ENCODE results near the gene TMEM165. TPM values are rescaled to one million over a fixed set of nuclear protein-coding genes. Genes with fewer than 3 reads are reported as not detected.
"Not testable (repeated sequence)": the region's sequence is repeated elsewhere in the genome, so short reads cannot be mapped to it uniquely, and the experiment has no call there.

Gene TMEM165, protein sequence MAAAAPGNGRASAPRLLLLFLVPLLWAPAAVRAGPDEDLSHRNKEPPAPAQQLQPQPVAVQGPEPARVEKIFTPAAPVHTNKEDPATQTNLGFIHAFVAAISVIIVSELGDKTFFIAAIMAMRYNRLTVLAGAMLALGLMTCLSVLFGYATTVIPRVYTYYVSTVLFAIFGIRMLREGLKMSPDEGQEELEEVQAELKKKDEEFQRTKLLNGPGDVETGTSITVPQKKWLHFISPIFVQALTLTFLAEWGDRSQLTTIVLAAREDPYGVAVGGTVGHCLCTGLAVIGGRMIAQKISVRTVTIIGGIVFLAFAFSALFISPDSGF
- 87.8 and 127 TPM in 2 replicates for total RNA-seq (2014; rRNA removed; shearing (Covaris generic))

DNA sequence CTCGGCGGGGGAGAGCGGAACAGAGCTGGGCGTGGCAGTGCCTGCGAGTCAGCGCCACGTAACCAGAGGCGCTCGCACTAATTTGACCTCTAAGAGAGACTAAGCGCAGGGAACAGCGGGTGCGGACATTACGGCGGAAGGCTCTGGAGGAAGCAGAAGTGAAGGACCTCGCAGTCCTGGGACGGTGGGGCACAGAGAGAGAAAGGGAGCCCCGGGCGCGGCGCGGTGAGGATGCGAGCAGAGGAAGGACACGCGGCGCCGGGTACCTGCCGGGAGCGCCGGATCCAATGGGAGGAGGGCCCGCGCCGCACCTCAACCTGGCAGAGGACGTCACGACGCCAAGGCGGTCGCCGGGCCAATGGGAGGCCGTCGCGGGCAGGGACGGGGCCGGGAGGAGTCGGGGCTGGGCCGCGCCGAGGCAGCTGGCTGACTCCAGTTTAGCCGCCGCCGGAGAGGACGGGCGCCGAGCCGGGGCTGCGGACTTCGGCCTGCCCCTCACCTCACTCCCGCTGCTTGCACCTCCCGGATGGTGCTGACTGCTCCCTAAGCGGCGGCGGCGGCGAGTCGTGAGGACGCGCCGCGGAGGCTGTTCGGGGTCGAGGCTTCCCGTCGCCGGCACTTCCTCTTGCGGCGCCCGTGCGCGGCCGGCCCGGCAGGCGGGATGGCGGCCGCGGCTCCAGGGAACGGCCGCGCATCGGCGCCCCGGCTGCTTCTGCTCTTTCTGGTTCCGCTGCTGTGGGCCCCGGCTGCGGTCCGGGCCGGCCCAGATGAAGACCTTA is at the start of gene TMEM165:
Gene TMEM165 (plus strand): TSS at position 429 of the 779 bp plus-strand sequence. CDS start 233 bp downstream, at position 662.
- peak; percentile 90 for DNase-seq (ENCODE audit: low spot score)
- in situ Hi-C loops (cut with HindIII; ENCODE audit: low sequenced_read_pairs), result no loop called here

DNA sequence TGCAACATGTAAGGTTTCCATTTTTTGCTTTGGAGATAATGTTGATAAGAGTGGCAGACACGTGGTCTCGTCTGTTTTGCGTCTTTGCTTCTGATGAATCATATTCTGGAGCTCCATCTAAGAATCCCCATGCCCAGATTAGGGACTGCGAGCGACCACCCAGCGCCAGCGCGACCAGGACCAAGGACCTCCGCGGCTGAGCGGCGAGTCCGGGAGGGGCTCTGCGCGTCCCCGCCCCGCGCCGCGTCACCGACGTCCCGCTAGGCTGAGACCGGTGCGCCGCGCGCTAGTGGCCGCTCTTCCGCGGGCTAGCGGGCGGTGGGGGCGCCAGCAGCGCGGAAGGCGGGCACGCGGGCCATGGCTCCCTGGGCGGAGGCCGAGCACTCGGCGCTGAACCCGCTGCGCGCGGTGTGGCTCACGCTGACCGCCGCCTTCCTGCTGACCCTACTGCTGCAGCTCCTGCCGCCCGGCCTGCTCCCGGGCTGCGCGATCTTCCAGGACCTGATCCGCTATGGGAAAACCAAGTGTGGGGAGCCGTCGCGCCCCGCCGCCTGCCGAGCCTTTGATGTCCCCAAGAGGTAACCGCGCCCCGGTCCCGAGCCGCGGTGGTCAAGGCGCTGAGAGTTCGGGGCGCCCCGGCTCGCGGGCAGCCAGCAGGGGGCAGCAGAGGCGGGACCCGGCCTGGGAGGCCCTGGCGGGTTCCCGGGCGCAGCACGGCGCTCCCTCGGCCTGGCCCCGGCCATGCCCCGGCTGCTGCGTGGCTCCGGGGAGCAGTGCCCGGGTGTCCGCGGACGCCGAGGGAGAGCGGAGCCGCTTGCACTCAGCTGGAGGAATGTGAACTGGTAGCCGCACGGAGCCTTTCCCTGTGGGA is 49.5 kb upstream of the TMEM165 start, which contains the start of gene SRD5A3:
Gene SRD5A3 (plus strand): TSS at position 263 of the 871 bp plus-strand sequence. CDS start 95 bp downstream, at position 358.
- DNase-seq (ENCODE audit: low spot score), result peak; percentile 77
- in situ Hi-C loops (cut with HindIII; ENCODE audit: low sequenced_read_pairs), result no loop called here

DNA sequence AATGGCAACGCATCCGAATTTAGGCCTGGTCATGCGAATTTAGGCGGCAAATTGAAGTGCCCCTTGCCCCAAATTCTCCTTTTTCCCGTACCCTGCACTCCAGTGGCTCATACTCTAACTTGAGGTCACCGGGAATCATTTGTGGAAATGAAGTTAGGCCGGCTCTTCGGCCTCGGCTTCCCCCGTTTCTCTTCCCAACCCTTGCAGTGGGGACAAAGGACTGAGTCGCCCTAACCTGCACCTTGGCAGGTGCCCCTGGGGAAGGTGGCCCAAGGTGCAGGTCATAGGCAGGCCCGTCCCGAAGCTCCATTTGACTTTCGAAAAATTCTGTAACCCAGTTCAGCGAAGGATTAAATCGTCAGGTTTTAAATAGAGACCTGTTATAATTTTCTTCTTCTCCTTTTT is 48.9 kb upstream of the TMEM165 start:
- in situ Hi-C loops (cut with HindIII; ENCODE audit: low sequenced_read_pairs), result no loop called here
- peak; percentile 37 for DNase-seq (ENCODE audit: low spot score)

DNA sequence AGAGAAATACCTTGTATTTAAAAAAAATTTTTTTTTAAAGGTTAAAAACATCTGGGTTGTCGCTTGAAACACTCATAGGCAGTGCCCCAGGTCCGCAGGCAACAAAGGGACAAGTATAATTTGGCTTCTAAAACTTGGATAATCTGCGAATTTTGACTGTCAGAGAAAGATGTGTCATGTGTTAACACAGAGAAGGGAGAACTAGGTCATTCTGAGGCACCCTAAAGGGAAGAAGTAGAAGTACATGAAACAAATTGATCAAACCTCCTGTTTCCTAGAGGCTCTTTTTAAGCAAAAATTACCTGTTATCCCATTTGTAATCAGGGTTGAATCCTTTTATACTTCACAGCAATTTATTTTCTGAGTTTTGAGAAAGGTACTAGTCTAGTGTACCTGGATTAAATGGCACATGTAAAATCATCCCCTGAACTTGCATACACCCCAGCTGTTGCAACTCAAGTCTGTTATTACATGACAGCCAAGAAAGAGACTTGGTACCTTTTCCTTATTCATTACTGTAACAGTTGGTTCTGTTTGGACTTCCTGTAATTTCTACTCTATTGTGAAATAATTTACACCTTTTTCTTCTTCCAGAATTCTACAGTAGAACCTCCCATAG is 48.0 kb upstream of the TMEM165 start:
- in situ Hi-C loops (cut with HindIII; ENCODE audit: low sequenced_read_pairs), result no loop called here
- peak; percentile 11 for DNase-seq (ENCODE audit: low spot score)

DNA sequence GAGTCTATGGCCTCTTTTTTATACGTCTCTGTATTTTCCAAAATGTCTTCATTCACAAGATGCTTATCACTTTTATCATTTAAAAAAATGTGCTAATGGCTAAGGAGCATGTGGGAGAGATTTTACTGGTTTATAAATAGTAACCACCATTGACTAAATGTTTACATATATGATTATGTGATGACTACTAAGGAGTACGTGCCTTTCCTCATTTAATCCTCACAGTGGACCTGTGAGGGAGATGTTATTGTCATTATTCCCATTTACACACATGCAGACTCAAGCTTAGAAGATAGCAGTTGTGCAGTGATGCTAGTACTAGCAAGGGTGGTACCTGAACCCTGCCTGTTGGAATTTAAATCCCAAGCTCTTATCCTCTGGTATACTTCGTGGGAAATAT is 47.3 kb upstream of the TMEM165 start:
- in situ Hi-C loops (cut with HindIII; ENCODE audit: low sequenced_read_pairs), result no loop called here
- no peak for DNase-seq (ENCODE audit: low spot score)

DNA sequence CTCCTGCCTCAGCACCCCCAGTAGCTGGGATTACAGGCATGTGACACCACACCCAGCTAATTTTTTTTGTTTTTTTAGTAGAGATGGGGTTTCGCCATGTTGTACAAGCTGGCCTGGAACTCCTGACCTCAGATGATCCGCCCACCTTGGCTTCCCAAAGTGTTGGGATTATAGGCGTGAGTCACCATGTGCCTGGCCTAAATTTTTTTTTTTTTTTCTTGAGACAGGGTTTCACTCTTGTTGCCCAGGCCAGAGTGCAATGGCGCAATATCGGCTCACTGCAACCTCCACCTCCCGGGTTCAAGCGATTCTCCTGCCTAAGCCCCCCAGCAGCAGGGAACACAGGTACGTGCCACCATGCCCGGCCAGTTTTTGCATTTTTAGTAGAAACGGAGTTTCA is 44.9 kb upstream of the TMEM165 start:
- in situ Hi-C loops (cut with HindIII; ENCODE audit: low sequenced_read_pairs); DNase-seq (ENCODE audit: low spot score): not testable (repeated sequence)

DNA sequence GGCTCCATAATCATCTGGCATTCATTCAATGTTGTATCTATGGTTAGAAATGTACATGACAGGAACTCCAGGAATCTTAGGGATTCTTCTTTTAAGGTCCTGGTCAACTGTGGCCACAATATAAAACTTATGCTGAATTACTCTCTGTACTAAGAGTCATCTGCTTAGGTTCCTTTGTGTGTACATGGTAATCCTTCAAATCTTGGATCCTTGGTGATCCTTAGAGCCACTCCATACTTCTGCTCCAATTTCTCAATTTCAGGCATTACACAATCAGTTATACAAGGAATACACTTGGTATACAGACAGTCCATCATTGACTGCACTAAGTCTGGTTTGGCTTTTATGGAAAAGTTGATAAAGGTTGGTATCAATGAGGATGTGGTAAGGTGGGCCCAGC is 43.9 kb upstream of the TMEM165 start:
- DNase-seq (ENCODE audit: low spot score), result no peak
- in situ Hi-C loops (cut with HindIII; ENCODE audit: low sequenced_read_pairs), result no loop called here

DNA sequence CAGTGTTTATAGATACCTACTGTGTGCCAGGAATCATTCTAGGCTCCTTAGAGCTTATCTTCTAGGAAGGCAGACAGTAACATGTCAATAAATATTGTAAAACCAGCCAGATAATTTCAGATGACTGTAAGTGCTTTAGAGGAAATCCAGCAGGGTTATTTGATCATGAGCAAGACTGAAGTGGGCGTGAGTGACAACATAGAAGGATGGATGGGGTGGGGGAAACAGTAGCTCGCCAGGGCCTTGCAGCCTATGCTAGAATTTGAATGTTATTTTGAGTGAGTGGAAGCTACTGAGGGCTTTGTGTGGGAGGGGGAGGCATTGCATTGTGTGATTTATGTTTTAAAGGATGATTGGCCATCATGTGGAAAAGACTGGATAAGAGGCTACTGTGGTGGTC is 43.0 kb upstream of the TMEM165 start:
- DNase-seq (ENCODE audit: low spot score), result no peak
- in situ Hi-C loops (cut with HindIII; ENCODE audit: low sequenced_read_pairs), result no loop called here

DNA sequence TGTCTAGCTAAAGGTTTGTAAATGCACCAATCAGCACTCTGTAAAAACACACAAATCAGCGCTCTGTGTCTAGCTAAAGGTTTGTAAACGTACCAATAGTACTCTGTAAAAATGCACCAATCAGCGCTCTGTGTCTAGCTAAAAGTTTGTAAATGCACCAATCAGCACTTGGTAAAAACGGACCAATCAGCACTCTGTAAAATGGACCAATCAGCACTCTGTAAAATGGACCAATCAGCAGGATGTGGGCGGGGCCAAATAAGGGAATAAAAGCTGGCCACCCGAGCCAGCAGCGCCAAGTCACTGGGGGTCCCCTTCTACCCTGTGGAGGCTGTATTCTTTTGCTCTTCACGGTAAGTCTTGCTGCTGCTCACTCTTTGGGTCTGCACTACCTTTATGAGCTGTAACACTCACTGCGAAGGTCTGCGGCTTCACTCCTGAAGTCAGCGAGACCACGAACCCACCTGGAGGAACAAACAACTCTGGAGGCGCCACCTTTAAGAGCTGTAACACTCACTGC is 42.5 kb upstream of the TMEM165 start:
- in situ Hi-C loops (cut with HindIII; ENCODE audit: low sequenced_read_pairs); DNase-seq (ENCODE audit: low spot score): not testable (repeated sequence)

DNA sequence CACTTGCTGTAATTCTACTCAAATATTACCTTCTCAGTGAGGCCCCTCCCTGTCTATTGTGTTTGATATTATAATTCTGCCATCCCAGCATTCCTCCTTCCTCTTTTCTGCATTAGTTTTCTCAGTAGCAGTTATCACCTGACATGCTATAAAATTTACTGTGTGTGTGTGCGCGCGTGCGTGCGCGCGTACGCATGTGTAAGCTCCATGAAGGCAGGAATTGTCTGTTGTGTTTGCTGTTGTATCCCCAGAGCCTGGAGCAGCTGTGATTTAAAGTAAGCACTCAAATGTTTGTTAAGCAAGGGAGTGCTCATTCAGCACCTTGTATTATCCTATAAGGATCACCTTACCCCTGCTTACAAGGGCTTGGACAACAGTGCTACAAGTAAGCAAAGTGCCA is 41.1 kb upstream of the TMEM165 start:
- in situ Hi-C loops (cut with HindIII; ENCODE audit: low sequenced_read_pairs), result no loop called here
- DNase-seq (ENCODE audit: low spot score), result no peak

DNA sequence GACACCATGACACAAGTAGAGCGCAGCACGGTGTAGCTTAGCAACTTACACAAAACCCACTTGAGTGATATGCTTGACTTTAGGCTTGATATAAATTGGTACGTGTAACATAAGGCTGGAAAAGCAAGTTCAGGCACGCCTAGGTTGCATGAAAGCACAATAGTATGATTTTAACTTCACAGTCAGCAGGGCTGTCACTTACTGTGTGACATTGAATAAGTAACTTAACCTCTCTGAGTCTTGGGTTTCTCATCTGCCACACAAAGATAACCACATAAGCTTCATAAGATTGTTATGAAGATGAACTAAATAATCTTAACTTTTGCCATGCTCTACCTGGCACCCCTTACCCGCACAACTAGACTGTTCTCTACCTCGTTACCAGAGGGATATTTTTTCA is 40.2 kb upstream of the TMEM165 start:
- no peak for DNase-seq (ENCODE audit: low spot score)
- in situ Hi-C loops (cut with HindIII; ENCODE audit: low sequenced_read_pairs), result no loop called here

DNA sequence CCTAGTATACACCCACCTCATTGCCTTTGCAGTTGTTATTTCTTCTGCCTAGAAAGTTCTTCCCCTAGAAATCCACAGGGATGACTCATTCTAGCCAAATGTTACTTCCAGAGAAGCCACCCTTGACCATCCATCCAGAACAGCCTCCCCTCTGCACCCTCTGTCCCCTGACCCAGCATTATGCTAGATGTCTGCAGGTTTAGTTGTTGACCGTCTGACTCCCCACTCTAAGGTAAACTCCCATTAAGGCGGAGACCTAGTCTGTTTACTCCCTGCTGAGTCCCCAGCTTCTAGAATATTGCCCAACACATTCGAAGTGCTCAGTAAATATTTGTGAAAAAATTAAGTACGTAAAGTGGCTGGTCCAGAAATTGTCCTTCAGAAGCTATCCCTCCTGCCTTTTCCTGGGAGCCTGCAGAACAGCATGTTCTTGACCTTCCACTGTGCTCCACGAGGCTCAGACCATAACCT is 38.7 kb upstream of the TMEM165 start:
- in situ Hi-C loops (cut with HindIII; ENCODE audit: low sequenced_read_pairs), result no loop called here
- no peak for DNase-seq (ENCODE audit: low spot score)

DNA sequence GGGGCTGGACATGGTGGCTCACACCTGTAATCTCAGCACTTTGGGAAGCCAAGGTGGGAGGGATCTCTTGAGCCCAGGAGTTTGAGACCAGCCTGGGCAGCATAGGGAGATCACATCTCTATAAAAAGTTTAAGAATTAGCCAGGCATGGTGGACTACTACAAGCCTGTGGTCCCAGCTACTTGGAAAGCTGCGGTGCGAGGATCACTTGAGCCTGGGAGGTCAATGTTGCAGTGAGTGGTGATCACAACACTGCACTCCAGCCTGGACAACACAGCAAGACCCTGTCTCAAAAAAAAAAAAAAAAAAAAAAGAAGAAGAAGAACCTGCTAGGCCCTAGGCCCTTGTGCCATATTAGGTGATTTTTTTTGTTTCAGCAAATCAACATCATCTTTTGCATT is 37.5 kb upstream of the TMEM165 start:
- no peak for DNase-seq (ENCODE audit: low spot score)
- in situ Hi-C loops (cut with HindIII; ENCODE audit: low sequenced_read_pairs), result no loop called here

DNA sequence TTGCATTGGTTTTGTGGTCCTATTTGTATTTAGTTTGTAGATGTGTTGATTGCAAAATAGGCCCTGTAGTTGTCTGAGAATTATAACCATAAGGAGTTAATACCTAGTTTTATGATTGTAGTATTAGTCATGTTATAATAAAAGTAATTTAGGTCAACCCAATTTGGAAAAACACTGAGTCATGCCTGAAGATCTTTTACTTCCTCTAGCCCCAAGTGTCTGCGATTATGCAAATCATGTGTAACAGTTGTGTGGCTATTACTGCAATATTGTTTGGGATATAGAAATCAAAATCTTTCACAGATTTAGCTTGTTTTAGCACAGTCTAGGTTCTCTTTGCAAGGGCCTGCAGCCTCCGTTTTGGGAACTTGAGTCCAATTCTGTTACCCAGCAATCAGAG is 37.1 kb upstream of the TMEM165 start:
- DNase-seq (ENCODE audit: low spot score), result no peak
- in situ Hi-C loops (cut with HindIII; ENCODE audit: low sequenced_read_pairs), result no loop called here

DNA sequence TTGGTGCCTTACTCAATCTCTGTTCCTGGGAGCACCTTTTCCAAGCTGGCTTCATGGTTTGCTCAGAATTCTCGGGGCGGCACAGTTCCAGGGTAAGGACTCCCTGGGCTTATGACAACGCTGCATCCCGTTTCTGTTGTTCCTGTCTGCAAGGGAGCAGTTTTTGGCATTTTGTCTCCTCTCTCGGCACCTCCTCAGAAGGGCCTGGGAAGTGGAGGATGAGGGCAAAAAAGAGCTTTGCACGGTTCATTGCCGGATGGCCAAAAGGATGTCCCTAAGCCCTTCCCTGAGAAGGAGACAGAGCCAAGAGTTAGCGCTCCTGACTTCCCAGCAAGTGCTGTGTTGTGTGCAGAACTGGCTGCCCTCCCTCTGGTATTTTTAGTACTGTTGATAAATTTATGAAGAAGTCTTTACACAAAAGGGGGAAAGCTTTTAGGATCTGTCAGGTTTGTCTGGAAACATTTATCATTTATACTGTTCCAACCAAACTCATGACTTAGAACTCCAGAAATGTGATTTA is 36.3 kb upstream of the TMEM165 start:
- in situ Hi-C loops (cut with HindIII; ENCODE audit: low sequenced_read_pairs), result no loop called here
- DNase-seq (ENCODE audit: low spot score), result no peak

DNA sequence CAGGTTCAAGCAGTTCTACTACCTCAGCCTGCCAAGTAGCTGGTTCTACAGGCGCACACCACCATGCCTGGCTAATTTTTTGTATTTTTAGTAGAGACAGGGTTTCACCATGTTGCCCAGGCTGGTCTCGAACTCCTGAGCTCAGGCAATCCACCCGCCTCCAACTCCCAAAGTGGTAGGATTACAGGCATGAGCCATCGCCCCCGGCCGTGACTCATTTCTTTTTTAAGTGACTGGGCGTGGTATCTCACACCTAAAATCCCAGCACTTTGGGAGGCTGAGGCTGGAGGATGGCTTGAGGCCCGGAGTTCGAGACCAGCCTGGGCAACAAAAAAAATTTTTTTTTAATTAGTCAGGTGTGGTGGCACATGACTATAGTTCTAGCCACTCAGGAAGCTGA is 32.8 kb upstream of the TMEM165 start:
- DNase-seq (ENCODE audit: low spot score); in situ Hi-C loops (cut with HindIII; ENCODE audit: low sequenced_read_pairs): not testable (repeated sequence)

DNA sequence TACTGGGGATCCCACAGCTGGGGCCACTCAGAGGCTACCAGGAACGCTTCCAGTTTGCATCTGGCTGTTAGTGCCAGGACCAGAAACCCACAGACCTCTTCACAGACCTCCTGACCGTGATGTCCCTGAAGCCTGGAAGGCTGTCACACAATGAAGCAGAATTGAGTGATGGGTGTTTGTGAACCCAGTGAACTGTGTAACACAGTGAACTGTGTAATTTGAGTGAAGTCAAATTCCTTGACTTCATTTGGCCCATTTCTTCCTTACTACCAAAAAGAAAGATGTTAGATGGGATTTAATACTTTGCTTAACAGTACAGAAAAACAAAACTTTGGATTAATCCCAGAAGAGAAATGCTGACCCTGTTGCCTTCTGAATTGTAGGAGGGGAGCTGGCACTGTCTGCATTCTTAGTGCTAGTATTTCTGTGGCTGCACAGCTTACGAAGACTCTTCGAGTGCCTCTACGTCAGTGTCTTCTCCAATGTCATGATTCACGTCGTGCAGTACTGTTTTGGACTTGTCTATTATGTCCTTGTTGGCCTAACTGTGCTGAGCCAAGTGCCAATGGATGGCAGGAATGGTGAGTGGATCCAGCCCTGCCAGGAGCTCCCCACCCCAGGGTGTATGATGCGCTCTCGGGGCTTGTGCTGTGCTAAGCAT is 31.9 kb upstream of the TMEM165 start:
- DNase-seq (ENCODE audit: low spot score), result no peak

DNA sequence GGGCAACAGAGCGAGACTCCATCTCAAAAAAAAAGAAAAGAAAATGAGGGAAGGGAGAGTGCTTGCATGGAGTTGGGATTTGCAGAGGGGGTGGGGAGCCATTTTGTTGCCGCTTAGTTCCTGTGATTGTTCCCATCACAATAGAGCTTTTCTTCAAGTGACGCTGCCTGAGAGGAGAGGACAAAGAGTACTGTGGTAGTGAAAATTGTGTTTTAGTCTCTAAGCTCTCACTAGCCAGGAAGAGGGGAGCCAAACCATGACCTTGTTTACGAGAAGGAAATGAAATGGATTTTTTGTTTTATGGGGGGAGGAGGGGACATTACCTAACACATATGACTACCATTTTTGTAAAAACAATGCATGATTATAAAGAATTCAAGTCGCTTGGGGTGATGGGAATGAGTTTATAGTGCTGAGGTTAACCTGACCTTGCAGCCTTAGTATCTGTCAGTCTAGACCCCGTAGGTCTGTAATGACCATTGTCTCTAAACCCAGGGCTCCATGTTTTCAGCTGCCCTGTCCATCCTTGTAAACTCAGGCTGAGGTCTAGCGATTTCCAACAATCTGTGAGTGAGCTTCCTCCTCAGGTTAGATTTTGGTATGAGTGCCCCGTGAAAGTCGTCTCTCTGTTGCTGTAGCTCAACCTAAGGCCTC is 30.9 kb upstream of the TMEM165 start:
- no peak for DNase-seq (ENCODE audit: low spot score)
- in situ Hi-C loops (cut with HindIII; ENCODE audit: low sequenced_read_pairs), result no loop called here

More for the DNA sequence above, 31.9 kb upstream of the TMEM165 start:
- in situ Hi-C loops (cut with HindIII; ENCODE audit: low sequenced_read_pairs), result no loop called here

All from G401 (cell line).